LNCaP clone FGC (cell line): ENCODE measurements around the gene PTPN14.

Experiments used
- DNase-seq: peaks from one replicate; pipeline ENCODE4 v3.0.0-alpha.2; 2011; ENCODE audit warnings: low read depth
- H3K4me3 ChIP-seq: 2 replicates; pipeline ENCODE4 v1.5.1; 2011; ENCODE audit warnings: mild to moderate bottlenecking, low read depth, low read length, control low read depth
- CTCF ChIP-seq: IDR thresholded peaks from 2 replicates; pipeline ENCODE4 v1.5.1; 2012; ENCODE audit warnings: mild to moderate bottlenecking; ENCODE audit not compliant: control insufficient read depth, insufficient read depth; ENCODE audit errors: extremely low read depth

The PTPN14 gene

GRCh38 chr1:214462882-214463281 is 88.5 kb downstream of the PTPN14 start:
- no peak overlapping the region for H3K4me3 ChIP-seq
- no peak for TF ChIP-seq CTCF
- no peak for DNase-seq

GRCh38 chr1:214461305-214461704 is 90.1 kb downstream of the PTPN14 start:
- DNase-seq: no peak
- TF ChIP-seq CTCF: no peak
- H3K4me3 ChIP-seq: no peak overlapping the region

GRCh38 chr1:214460304-214460916 is 91.0 kb downstream of the PTPN14 start:
- TF ChIP-seq CTCF: no peak
- DNase-seq: no peak
- H3K4me3 ChIP-seq: no peak overlapping the region

- no peak for TF ChIP-seq CTCF
- DNase-seq: no peak
- H3K4me3 ChIP-seq: no peak overlapping the region
Measured at GRCh38 chr1:214459895-214460294, 91.5 kb downstream of the PTPN14 start.

GRCh38 chr1:214458541-214458940 is 92.9 kb downstream of the PTPN14 start:
- no peak for TF ChIP-seq CTCF
- no peak for DNase-seq

GRCh38 chr1:214455971-214456867 is 95.2 kb downstream of the PTPN14 start:
- DNase-seq: no peak
- H3K4me3 ChIP-seq: no peak overlapping the region
- TF ChIP-seq CTCF: no peak

More at GRCh38 chr1:214458541-214458940, 92.9 kb downstream of the PTPN14 start:
- H3K4me3 ChIP-seq: no peak overlapping the region
